Adrenal gland (tissue), 5 donors: ENCODE results near the gene TGIF1.

ENCODE experiments used
- CTCF ChIP-seq, 6 experiments: fragments of 450-650 bp in 4 of 6; fragments of 200-600 bp in 2 of 6; sonication (generic) in 1 of 6; IDR thresholded peaks; 1 replicate in 5 of 6; 2 replicates in 1 of 6; pipeline versions ENCODE4 v1.5.1 to v1.8.0; 2016 to 2021; ENCODE audit warnings: antibody characterized with exemption in 6 of 6, mild to moderate bottlenecking in 2 of 6, moderate library complexity in 1 of 6
- POLR2A ChIP-seq, 2 donors: fragments of 450-650 bp; IDR thresholded peaks; one replicate each; pipeline ENCODE4 v1.6.1; 2017; ENCODE audit warnings: antibody characterized with exemption in 2 of 2, mild to moderate bottlenecking in 2 of 2, moderate library complexity in 1 of 2
- donor health status: DM: no; HTN: no; CAD: no.

- TF ChIP-seq CTCF (IDR thresholded peaks at IDR 0.05) (no peak), POLR2A (IDR thresholded peaks at IDR 0.05) (no peak)
Observed at GRCh38 chr18:3411854-3412268, 38.1 kb upstream of the TGIF1 start.
